Measurements from ENCODE around the gene TTYH1.
A peak's percentile ranks its signal among the peaks of the same experiment; 100 is the strongest.

Gene TTYH1

DNA sequence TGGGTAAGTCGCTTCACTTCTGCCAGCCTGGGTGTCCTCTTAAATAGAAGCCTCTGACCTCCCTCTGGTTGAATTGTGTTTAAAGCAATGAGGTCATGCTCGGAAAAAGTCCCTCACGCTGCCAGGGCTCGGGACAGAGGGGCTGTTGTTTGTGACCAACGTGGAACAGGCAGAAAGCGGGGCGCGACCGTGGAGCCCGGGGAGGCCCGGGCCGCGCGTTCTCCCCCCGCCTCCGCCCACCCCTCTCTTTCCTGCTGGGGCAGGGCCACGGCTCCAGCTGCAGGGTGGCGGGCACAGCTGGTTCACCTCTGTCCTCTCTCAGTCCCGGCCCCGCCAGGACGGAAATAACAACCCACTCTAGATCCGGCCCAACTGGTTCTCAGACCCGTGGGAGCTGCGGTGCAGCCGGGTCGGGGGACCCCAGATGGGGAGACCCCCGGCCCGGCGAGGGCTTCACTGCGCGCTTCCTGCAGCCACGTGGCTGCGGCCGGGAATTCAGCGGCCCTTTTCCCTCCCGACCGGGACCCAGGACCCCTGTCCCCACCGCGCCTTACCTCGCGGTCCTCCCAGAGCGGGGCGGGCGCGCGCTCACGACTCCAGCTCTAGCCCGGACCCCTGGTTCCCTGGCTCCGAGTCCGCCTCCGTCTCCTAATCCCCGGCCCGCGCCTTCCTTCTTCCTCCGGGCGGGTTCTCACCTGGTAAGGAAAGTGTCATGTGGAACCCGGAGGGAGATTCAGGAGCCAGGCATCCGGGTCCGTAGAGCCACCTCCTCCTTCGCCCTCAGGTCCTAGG, 55.9 kb downstream of the TTYH1 start:
- no peak overlapping the region for H3K4me3 ChIP-seq (ENCODE audit: low read length)
- no peak for DNase-seq (ENCODE audit: low read depth)
- TF ChIP-seq, protein P1, sequence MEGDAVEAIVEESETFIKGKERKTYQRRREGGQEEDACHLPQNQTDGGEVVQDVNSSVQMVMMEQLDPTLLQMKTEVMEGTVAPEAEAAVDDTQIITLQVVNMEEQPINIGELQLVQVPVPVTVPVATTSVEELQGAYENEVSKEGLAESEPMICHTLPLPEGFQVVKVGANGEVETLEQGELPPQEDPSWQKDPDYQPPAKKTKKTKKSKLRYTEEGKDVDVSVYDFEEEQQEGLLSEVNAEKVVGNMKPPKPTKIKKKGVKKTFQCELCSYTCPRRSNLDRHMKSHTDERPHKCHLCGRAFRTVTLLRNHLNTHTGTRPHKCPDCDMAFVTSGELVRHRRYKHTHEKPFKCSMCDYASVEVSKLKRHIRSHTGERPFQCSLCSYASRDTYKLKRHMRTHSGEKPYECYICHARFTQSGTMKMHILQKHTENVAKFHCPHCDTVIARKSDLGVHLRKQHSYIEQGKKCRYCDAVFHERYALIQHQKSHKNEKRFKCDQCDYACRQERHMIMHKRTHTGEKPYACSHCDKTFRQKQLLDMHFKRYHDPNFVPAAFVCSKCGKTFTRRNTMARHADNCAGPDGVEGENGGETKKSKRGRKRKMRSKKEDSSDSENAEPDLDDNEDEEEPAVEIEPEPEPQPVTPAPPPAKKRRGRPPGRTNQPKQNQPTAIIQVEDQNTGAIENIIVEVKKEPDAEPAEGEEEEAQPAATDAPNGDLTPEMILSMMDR (conservative IDR thresholded peaks at IDR 0.05; ENCODE audit: low read depth, low read length) = no peak

DNA sequence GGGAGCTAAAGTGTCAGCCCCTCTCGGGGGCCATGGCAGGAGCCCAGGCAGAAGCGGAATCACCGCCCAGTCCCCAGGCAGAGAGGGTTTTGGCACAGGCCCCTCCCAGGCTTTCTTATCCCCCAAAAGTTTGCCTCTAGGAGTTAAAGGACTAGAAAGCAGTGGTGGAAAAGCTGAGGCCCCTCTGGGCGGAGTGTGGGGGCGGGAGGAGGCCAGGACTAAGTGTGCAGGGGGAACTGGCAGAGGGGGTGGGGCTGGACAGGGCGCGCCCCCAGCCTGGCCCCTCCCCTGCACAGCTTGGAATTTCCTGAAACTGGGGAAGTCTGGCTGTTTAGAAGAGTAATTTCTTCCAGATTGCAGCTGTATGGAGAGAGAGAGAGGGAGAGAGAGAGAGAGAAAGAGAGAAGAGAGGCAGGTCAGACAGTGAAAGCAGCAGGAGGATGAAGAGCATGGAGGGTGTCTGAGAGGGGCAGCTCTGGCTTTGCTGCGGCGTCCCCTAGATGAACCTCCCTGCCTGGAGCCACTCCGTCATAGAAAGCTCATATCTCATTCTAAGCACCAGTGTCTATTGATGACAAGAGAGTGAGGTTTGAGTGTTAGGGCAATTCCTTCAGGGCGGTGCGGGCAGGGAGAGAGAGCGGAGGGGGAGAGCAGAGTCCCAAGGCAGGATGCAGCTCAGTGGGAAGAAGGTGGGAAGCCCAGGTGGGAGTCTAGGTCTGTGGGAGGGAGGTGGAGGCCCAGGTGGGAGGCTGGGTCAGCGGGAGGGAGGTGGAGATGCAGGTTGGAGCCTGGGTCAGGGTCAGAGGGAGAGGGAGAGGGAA, 58.0 kb downstream of the TTYH1 start, which contains the start of gene CDC42EP5:
CDC42EP5 (minus strand) TSS at position 226 of the 821 bp plus-strand sequence. CDS start 7,749 bp downstream, outside the sequence.
- no peak for DNase-seq (ENCODE audit: low read depth)
- TF ChIP-seq, protein P1 (conservative IDR thresholded peaks at IDR 0.05; ENCODE audit: low read depth, low read length) = no peak
- no peak within 1 kb of the TSS for H3K4me3 ChIP-seq (ENCODE audit: low read length)

GRCh38 chr19:54473892-54474372, 58.7 kb downstream of the TTYH1 start:
- H3K4me3 ChIP-seq (ENCODE audit: low read length) = no peak overlapping the region

GRCh38 chr19:54475706-54476105, 60.4 kb downstream of the TTYH1 start:
- no peak overlapping the region for H3K4me3 ChIP-seq (ENCODE audit: low read length)
- TF ChIP-seq, protein P1 (conservative IDR thresholded peaks at IDR 0.05; ENCODE audit: low read depth, low read length) = no peak
- no peak for DNase-seq (ENCODE audit: low read depth)

More at GRCh38 chr19:54473892-54474372, 58.7 kb downstream of the TTYH1 start:
- DNase-seq (ENCODE audit: low read depth) = no peak
- TF ChIP-seq, protein P1 (conservative IDR thresholded peaks at IDR 0.05; ENCODE audit: low read depth, low read length) = no peak

GRCh38 chr19:54477650-54478049, 62.4 kb downstream of the TTYH1 start:
- no peak overlapping the region for H3K4me3 ChIP-seq (ENCODE audit: low read length)
- TF ChIP-seq, protein P1 (conservative IDR thresholded peaks at IDR 0.05; ENCODE audit: low read depth, low read length) = no peak
- no peak for DNase-seq (ENCODE audit: low read depth)

- no peak for DNase-seq (ENCODE audit: low read depth)
- no peak overlapping the region for H3K4me3 ChIP-seq (ENCODE audit: low read length)
- TF ChIP-seq, protein P1 (conservative IDR thresholded peaks at IDR 0.05; ENCODE audit: low read depth, low read length) = peak; percentile 76
These were observed 63.5 kb downstream of the TTYH1 start for GRCh38 chr19:54478677-54479266.
